ENCODE measurements around the gene PDLIM7. TPM values are rescaled to one million over a fixed set of nuclear protein-coding genes. Genes with fewer than 3 reads are reported as not detected.

PDLIM7 gene
- total and polyA plus RNA-seq, 10 of the 15 experiments (the other 5 are each of a cell fraction or from before 2014, with no cell fraction given): 0.82 to 36.6 (median 19.3) TPM

GRCh38 chr5:177454397-177455035 is 42.9 kb downstream of the PDLIM7 start (continued):
- TF ChIP-seq, protein P1, sequence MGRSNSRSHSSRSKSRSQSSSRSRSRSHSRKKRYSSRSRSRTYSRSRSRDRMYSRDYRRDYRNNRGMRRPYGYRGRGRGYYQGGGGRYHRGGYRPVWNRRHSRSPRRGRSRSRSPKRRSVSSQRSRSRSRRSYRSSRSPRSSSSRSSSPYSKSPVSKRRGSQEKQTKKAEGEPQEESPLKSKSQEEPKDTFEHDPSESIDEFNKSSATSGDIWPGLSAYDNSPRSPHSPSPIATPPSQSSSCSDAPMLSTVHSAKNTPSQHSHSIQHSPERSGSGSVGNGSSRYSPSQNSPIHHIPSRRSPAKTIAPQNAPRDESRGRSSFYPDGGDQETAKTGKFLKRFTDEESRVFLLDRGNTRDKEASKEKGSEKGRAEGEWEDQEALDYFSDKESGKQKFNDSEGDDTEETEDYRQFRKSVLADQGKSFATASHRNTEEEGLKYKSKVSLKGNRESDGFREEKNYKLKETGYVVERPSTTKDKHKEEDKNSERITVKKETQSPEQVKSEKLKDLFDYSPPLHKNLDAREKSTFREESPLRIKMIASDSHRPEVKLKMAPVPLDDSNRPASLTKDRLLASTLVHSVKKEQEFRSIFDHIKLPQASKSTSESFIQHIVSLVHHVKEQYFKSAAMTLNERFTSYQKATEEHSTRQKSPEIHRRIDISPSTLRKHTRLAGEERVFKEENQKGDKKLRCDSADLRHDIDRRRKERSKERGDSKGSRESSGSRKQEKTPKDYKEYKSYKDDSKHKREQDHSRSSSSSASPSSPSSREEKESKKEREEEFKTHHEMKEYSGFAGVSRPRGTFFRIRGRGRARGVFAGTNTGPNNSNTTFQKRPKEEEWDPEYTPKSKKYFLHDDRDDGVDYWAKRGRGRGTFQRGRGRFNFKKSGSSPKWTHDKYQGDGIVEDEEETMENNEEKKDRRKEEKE (IDR thresholded peaks at IDR 0.05): 0 out of 2 replicates have a peak, but pooled peaks have one; percentile 69
- no peak for TF ChIP-seq MYB (IDR thresholded peaks at IDR 0.05; ENCODE audit: borderline replicate concordance, low read depth, low read length)
- no peak for TF ChIP-seq HDAC6 (IDR thresholded peaks at IDR 0.05; ENCODE audit: unreplicated experiment)
- no peak for TF ChIP-seq CBFB (IDR thresholded peaks at IDR 0.05; ENCODE audit: low read depth)
- TF ChIP-seq E2F4 (IDR thresholded peaks at IDR 0.05; ENCODE audit: low read depth, low read length): no peak
- TF ChIP-seq YBX1 (IDR thresholded peaks at IDR 0.05): no peak
- no peak for TF ChIP-seq NRF1 (conservative IDR thresholded peaks at IDR 0.05; ENCODE audit: low read depth, low read length)
- peak; percentile 94 for TF ChIP-seq SMC3 (IDR thresholded peaks at IDR 0.05; ENCODE audit: borderline replicate concordance, low read length)
- TF ChIP-seq RELA (IDR thresholded peaks at IDR 0.05; ENCODE audit: borderline replicate concordance, partially characterized antibody): peak; percentile 89
- no peak for TF ChIP-seq ZNF384 (IDR thresholded peaks at IDR 0.05; ENCODE audit: borderline replicate concordance, low read depth, low read length)
- TF ChIP-seq BCL11A (IDR thresholded peaks at IDR 0.05; ENCODE audit: low read depth, low read length): peak; percentile 76; the same call in 1 of the 2 replicates
- TF ChIP-seq MYC (IDR thresholded peaks at IDR 0.05; ENCODE audit: insufficient read depth, insufficient read length, insufficient replicate concordance, low read length, severe bottlenecking): no peak
- peak; percentile 97 for TF ChIP-seq ZNF592 (IDR thresholded peaks at IDR 0.05)
- TF ChIP-seq ZSCAN29 (IDR thresholded peaks at IDR 0.05): no peak
- TF ChIP-seq FOS (IDR thresholded peaks at IDR 0.05; ENCODE audit: borderline replicate concordance, extremely low read depth, insufficient read length): no peak
- TF ChIP-seq CREB1 (IDR thresholded peaks at IDR 0.05; ENCODE audit: low read depth): no peak
- no peak for TF ChIP-seq MTA2 (IDR thresholded peaks at IDR 0.05; ENCODE audit: low read depth)
- no peak for TF ChIP-seq CHD1 (IDR thresholded peaks at IDR 0.05; ENCODE audit: low read depth, low read length)
- no peak for TF ChIP-seq RUNX3 (IDR thresholded peaks at IDR 0.05; ENCODE audit: low read length)
- no peak for TF ChIP-seq NFYB (IDR thresholded peaks at IDR 0.05; ENCODE audit: insufficient read depth, low read depth, low read length)
- no peak for TF ChIP-seq HSF1 (IDR thresholded peaks at IDR 0.05; ENCODE audit: low read depth, low read length)
- no peak for TF ChIP-seq ZZZ3 (IDR thresholded peaks at IDR 0.05; ENCODE audit: control insufficient read depth, insufficient read length, low read depth)

All from GM12878 (cell line).